ENCODE results near the gene KRTAP9-2.

Gene KRTAP9-2

DNA sequence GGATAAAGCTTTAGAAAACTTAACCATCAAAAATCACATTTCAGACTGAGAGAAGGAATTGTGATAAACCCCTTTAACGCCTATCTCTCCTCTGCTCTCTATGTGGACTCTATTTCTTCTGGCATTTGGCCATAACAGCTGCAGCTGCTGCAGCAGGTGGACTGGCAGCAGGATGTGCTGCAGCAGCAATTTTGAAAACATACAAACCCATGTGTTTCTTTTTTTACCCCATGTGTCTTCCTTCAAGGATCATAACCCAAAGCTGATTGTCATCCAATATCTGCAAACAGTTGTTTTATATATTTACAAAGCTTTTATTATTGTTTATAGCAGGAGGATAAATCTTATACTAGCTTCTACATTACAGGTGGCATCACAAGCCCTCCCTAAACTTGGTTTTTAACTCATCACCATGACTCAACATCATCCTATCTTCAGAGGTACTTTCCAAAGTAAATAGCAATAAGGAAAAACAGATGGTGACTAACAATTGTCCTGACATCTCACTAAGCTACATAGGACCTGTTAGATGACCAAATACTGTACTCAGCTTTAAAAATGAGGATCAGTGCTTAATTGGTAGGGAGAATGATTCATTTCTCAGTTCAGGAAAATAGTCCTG, 14.5 kb upstream of the KRTAP9-2 start:
- TF ChIP-seq, protein P1, sequence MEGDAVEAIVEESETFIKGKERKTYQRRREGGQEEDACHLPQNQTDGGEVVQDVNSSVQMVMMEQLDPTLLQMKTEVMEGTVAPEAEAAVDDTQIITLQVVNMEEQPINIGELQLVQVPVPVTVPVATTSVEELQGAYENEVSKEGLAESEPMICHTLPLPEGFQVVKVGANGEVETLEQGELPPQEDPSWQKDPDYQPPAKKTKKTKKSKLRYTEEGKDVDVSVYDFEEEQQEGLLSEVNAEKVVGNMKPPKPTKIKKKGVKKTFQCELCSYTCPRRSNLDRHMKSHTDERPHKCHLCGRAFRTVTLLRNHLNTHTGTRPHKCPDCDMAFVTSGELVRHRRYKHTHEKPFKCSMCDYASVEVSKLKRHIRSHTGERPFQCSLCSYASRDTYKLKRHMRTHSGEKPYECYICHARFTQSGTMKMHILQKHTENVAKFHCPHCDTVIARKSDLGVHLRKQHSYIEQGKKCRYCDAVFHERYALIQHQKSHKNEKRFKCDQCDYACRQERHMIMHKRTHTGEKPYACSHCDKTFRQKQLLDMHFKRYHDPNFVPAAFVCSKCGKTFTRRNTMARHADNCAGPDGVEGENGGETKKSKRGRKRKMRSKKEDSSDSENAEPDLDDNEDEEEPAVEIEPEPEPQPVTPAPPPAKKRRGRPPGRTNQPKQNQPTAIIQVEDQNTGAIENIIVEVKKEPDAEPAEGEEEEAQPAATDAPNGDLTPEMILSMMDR (IDR thresholded peaks at IDR 0.05; ENCODE audit: unreplicated experiment in 3 of 3): no peak
- Mint-ChIP-seq H3K4me1 (peaks cover 6% of the 10 kb centered on the region), H3K27me3 (ENCODE audit: low read depth) (peaks cover 20% of the 10 kb centered on the region), H3K9me3 (peaks cover 14% of the 10 kb centered on the region), H3K36me3 (ENCODE audit: low read depth) (no peaks in the 10 kb centered on the region), H3K27ac (no peak overlapping the region), H3K4me3 (no peak overlapping the region)

GRCh38 chr17:41212524-41213169, 13.8 kb upstream of the KRTAP9-2 start:
- H3K27ac Mint-ChIP-seq: peak overlapping the region in 1 of 3 experiments; percentile 63
- TF ChIP-seq, protein P1 (IDR thresholded peaks at IDR 0.05; ENCODE audit: unreplicated experiment in 3 of 3): no peak
- H3K4me1 Mint-ChIP-seq: peaks cover 6% of the 10 kb centered on the region
- peaks cover 20% of the 10 kb centered on the region for H3K27me3 Mint-ChIP-seq (ENCODE audit: low read depth)
- no peak overlapping the region for H3K4me3 Mint-ChIP-seq
- H3K36me3 Mint-ChIP-seq (ENCODE audit: low read depth): no peaks in the 10 kb centered on the region
- peaks cover 10% of the 10 kb centered on the region for H3K9me3 Mint-ChIP-seq

- peaks cover 3% of the 10 kb centered on the region for H3K9me3 Mint-ChIP-seq
- H3K4me3 Mint-ChIP-seq: no peak overlapping the region
- TF ChIP-seq, protein P1 (IDR thresholded peaks at IDR 0.05; ENCODE audit: unreplicated experiment in 3 of 3): no peak
Measured at GRCh38 chr17:41215681-41216080, 10.8 kb upstream of the KRTAP9-2 start.

GRCh38 chr17:41223821-41224220, 2.6 kb upstream of the KRTAP9-2 start:
- no peak overlapping the region for H3K4me3 Mint-ChIP-seq
- H3K9me3 Mint-ChIP-seq: peaks cover 3% of the 10 kb centered on the region
- H3K27me3 Mint-ChIP-seq (ENCODE audit: low read depth): peaks cover 17% of the 10 kb centered on the region
- H3K36me3 Mint-ChIP-seq (ENCODE audit: low read depth): no peaks in the 10 kb centered on the region
- H3K4me1 Mint-ChIP-seq: no peaks in the 10 kb centered on the region
- TF ChIP-seq, protein P1 (IDR thresholded peaks at IDR 0.05; ENCODE audit: unreplicated experiment in 3 of 3): no peak
- H3K27ac Mint-ChIP-seq: no peak overlapping the region

More at GRCh38 chr17:41215681-41216080, 10.8 kb upstream of the KRTAP9-2 start:
- no peak overlapping the region for H3K27ac Mint-ChIP-seq
- peaks cover 6% of the 10 kb centered on the region for H3K4me1 Mint-ChIP-seq
- H3K27me3 Mint-ChIP-seq (ENCODE audit: low read depth): peaks cover 25% of the 10 kb centered on the region
- no peaks in the 10 kb centered on the region for H3K36me3 Mint-ChIP-seq (ENCODE audit: low read depth)

DNA sequence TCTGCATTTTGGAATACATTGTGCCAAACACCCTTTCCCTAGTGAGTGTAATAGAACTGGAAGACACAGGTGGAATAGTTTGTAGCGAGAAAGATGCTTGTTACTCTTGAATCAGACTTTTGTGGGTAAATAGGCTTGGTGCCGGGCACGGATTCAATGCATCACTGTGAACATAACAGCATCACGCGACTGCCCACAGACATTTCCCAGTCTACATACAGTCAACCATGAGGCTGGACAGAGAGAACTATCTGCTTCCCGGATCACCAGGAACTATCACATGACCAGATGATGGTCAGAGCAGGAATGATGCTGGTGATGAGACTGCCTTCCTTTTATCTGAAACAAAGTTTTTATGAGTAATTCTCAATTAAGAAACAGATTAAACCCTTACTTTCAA, 397 bp upstream of the KRTAP9-2 start:
- Mint-ChIP-seq H3K27me3 (ENCODE audit: low read depth) (peaks cover 20% of the 10 kb centered on the region), H3K27ac (no peak overlapping the region), H3K4me1 (no peaks in the 10 kb centered on the region), H3K36me3 (ENCODE audit: low read depth) (no peaks in the 10 kb centered on the region), H3K4me3 (no peak overlapping the region), H3K9me3 (no peaks in the 10 kb centered on the region)
- TF ChIP-seq, protein P1 (IDR thresholded peaks at IDR 0.05; ENCODE audit: unreplicated experiment in 3 of 3): no peak

- Mint-ChIP-seq H3K4me1 (no peaks in the 10 kb centered on the region), H3K27ac (no peak overlapping the region), H3K4me3 (no peak overlapping the region), H3K36me3 (ENCODE audit: low read depth) (no peaks in the 10 kb centered on the region), H3K27me3 (ENCODE audit: low read depth) (peaks cover 38% of the 10 kb centered on the region), H3K9me3 (no peaks in the 10 kb centered on the region)
- TF ChIP-seq, protein P1 (IDR thresholded peaks at IDR 0.05; ENCODE audit: unreplicated experiment in 3 of 3): no peak
Measured at GRCh38 chr17:41230094-41230493, 3.6 kb downstream of the KRTAP9-2 start.
